ENCODE data around the gene SLC25A4. TPM values are rescaled to one million over a fixed set of nuclear protein-coding genes. Genes with fewer than 3 reads are reported as not detected.

SLC25A4 gene
- total and polyA plus RNA-seq, 2 of the 4 experiments (the other 2 are of a cell fraction), result 16.0 to 21.6 TPM

- Histone ChIP-seq H2BK5ac (ENCODE audit: low read depth, low read length, poor library complexity, severe bottlenecking) (no peak overlapping the region), H2BK20ac (ENCODE audit: low read depth, low read length) (no peak overlapping the region), H3K56ac (ENCODE audit: extremely low read depth, insufficient read depth, low read length) (no peak overlapping the region), H3K14ac (replicated peaks; ENCODE audit: low read depth, low read length) (no peak overlapping the region), H2AFZ (replicated peaks; ENCODE audit: low read length, poor library complexity) (no peak overlapping the region), H3K27me3 (ENCODE audit: control insufficient read depth, insufficient read depth, low read length) (peaks cover 15% of the 10 kb centered on the region), H4K91ac (ENCODE audit: insufficient read depth, low read depth, low read length) (no peak overlapping the region), H3K79me1 (ENCODE audit: low read depth in 1 of 2, low read length in 2 of 2) (no peaks in the 10 kb centered on the region), H3K18ac (ENCODE audit: low read depth, low read length) (no peak overlapping the region), H2BK120ac (ENCODE audit: low read depth, low read length) (no peak overlapping the region), H3K23ac (ENCODE audit: low read depth, low read length) (no peak overlapping the region), H3K27ac (ENCODE audit: insufficient read depth, low read length) (no peak overlapping the region), H3K9ac (ENCODE audit: low read depth, low read length) (no peak overlapping the region), H3K9me1 (ENCODE audit: insufficient read depth, low read length) (no peaks in the 10 kb centered on the region), H3K9me3 (ENCODE audit: control insufficient read depth, insufficient read depth, low read length) (no peaks in the 10 kb centered on the region), H3K4ac (ENCODE audit: low read depth, low read length) (no peak overlapping the region), H4K8ac (ENCODE audit: low read depth in 2 of 2, low read length in 2 of 2) (no peak overlapping the region), H3K4me3 (ENCODE audit: insufficient read depth, low read depth, low read length) (no peak overlapping the region), H3K4me2 (ENCODE audit: low read depth, low read length) (no peak overlapping the region), H3K36me3 (ENCODE audit: control insufficient read depth, insufficient read depth, low read length) (no peaks in the 10 kb centered on the region), H2AK5ac (ENCODE audit: low read depth, low read length) (no peak overlapping the region), H2AK9ac (replicated peaks; ENCODE audit: low read depth, low read length, poor library complexity) (no peak overlapping the region), H3K4me1 (ENCODE audit: control insufficient read depth, insufficient read depth, low read length) (no peaks in the 10 kb centered on the region), H4K20me1 (ENCODE audit: insufficient read depth, low read length) (no peaks in the 10 kb centered on the region), H2BK15ac (ENCODE audit: low read depth, low read length) (no peak overlapping the region), H4K5ac (ENCODE audit: low read depth, low read length) (no peak overlapping the region)
- ATAC-seq (ENCODE audit: low read depth), result no peak
- POLR2A ChIA-PET (ENCODE audit: unreplicated experiment), result no interaction called here
- in situ Hi-C loops (cut with MboI; ENCODE audit: low sequenced_read_pairs), result no loop called here
- BruUV-seq (replicated peaks), result no TSS peak
- CTCF ChIA-PET, result interaction anchor here (0.7 kb wide), 1 partner anchor 1077 kb away, joined by 3 read pairs; no protein-coding TSS in a partner anchor
- intact Hi-C loops (cut with micrococcal nuclease), result no loop called here
- no peak for DNase-seq
- TF ChIP-seq RCOR1 (IDR thresholded peaks at IDR 0.05; ENCODE audit: insufficient replicate concordance, low read length) (no peak), RFX5 (IDR thresholded peaks at IDR 0.05; ENCODE audit: low read depth, low read length) (no peak), RAD21 (IDR thresholded peaks at IDR 0.05; ENCODE audit: low read length) (no peak), MXI1 (IDR thresholded peaks at IDR 0.05; ENCODE audit: borderline replicate concordance, low read depth, low read length) (no peak), SMC3 (IDR thresholded peaks at IDR 0.05; ENCODE audit: low read depth, low read length) (no peak), CHD1 (IDR thresholded peaks at IDR 0.05; ENCODE audit: low read depth, low read length) (no peak), POLR2A (IDR thresholded peaks at IDR 0.05; ENCODE audit: low read depth, low read length) (no peak), MAZ (IDR thresholded peaks at IDR 0.05; ENCODE audit: borderline replicate concordance, low read depth, low read length) (no peak), USF2 (IDR thresholded peaks at IDR 0.05; ENCODE audit: low read depth, low read length) (no peak), CTCF (conservative IDR thresholded peaks at IDR 0.05; ENCODE audit: low read depth, low read length) (no peak), ELK1 (IDR thresholded peaks at IDR 0.05; ENCODE audit: borderline replicate concordance, low read depth, low read length) (no peak), CEBPB (IDR thresholded peaks at IDR 0.05; ENCODE audit: low read depth, low read length) (no peak), NFE2L2 (IDR thresholded peaks at IDR 0.05; ENCODE audit: low read depth, low read length) (no peak), MAFK (IDR thresholded peaks at IDR 0.05; ENCODE audit: low read depth, low read length) (no peak), BHLHE40 (IDR thresholded peaks at IDR 0.05; ENCODE audit: low read depth, low read length) (no peak), FOS (IDR thresholded peaks at IDR 0.05; ENCODE audit: low read depth, low read length) (no peak)
- dilution Hi-C loops (cut with HindIII; ENCODE audit: low sequenced_read_pairs, unreplicated experiment), result no loop called here
Observed at GRCh38 chr4:185098474-185098873, 44.6 kb upstream of the SLC25A4 start.

All from IMR-90 (cell line).